ENCODE results near the gene RBFA. TPM values are rescaled to one million over a fixed set of nuclear protein-coding genes. Genes with fewer than 3 reads are reported as not detected.
"Not testable (repeated sequence)": the region's sequence is repeated elsewhere in the genome, so short reads cannot be mapped to it uniquely, and the experiment has no call there.

Gene RBFA
- total and polyA plus RNA-seq, 4 donors: 29.2 to 43.4 (median 32.2) TPM

GRCh38 chr18:79999701-80000100 is 34.5 kb upstream of the RBFA start:
- H3K27ac ChIP-seq (ENCODE audit: low read depth, low read length); H3K27me3 ChIP-seq (ENCODE audit: control insufficient read depth, insufficient read depth, low read length); H3K4me3 ChIP-seq (ENCODE audit: low read depth, low read length); H3K9me3 ChIP-seq (ENCODE audit: control insufficient read depth, insufficient read depth, low read length); H3K4me1 ChIP-seq (ENCODE audit: control insufficient read depth, insufficient read depth, low read length); H3K36me3 ChIP-seq (ENCODE audit: control insufficient read depth, insufficient read depth, low read length); DNase-seq (ENCODE audit: low read depth in 4 of 6, low spot score in 6 of 6): not testable (repeated sequence)
- no CpG with 5 or more reads among the region's 2 CpGs for WGBS (ENCODE audit: insufficient coverage)

- H3K4me3 ChIP-seq (ENCODE audit: low read depth, low read length): no peak overlapping the region
- H3K27me3 ChIP-seq (ENCODE audit: control insufficient read depth, insufficient read depth, low read length): no peaks in the 10 kb centered on the region
- no peak for DNase-seq (ENCODE audit: low read depth in 4 of 6, low spot score in 6 of 6)
- H3K36me3 ChIP-seq (ENCODE audit: control insufficient read depth, insufficient read depth, low read length): no peaks in the 10 kb centered on the region
- WGBS (ENCODE audit: insufficient coverage): 96% methylated on average over 3 of the region's 3 CpGs
- H3K9me3 ChIP-seq (ENCODE audit: control insufficient read depth, insufficient read depth, low read length): peaks cover 3% of the 10 kb centered on the region
- H3K27ac ChIP-seq (ENCODE audit: low read depth, low read length): no peak overlapping the region
- no peaks in the 10 kb centered on the region for H3K4me1 ChIP-seq (ENCODE audit: control insufficient read depth, insufficient read depth, low read length)
These were observed 33.4 kb upstream of the RBFA start for GRCh38 chr18:80000877-80001276.

GRCh38 chr18:80002468-80002867 is 31.8 kb upstream of the RBFA start:
- H3K27me3 ChIP-seq (ENCODE audit: control insufficient read depth, insufficient read depth, low read length): no peaks in the 10 kb centered on the region
- H3K9me3 ChIP-seq (ENCODE audit: control insufficient read depth, insufficient read depth, low read length): peaks cover 3% of the 10 kb centered on the region
- no peak overlapping the region for H3K27ac ChIP-seq (ENCODE audit: low read depth, low read length)
- WGBS (ENCODE audit: insufficient coverage): 97% methylated on average over 4 of the region's 5 CpGs
- no peaks in the 10 kb centered on the region for H3K4me1 ChIP-seq (ENCODE audit: control insufficient read depth, insufficient read depth, low read length)
- no peaks in the 10 kb centered on the region for H3K36me3 ChIP-seq (ENCODE audit: control insufficient read depth, insufficient read depth, low read length)
- no peak overlapping the region for H3K4me3 ChIP-seq (ENCODE audit: low read depth, low read length)
- DNase-seq (ENCODE audit: low read depth in 4 of 6, low spot score in 6 of 6): no peak

GRCh38 chr18:80004600-80005342 is 29.5 kb upstream of the RBFA start:
- Histone ChIP-seq H3K36me3 (ENCODE audit: control insufficient read depth, insufficient read depth, low read length) (no peaks in the 10 kb centered on the region), H3K27ac (ENCODE audit: low read depth, low read length) (no peak overlapping the region), H3K4me1 (ENCODE audit: control insufficient read depth, insufficient read depth, low read length) (no peaks in the 10 kb centered on the region), H3K4me3 (ENCODE audit: low read depth, low read length) (no peak overlapping the region), H3K27me3 (ENCODE audit: control insufficient read depth, insufficient read depth, low read length) (no peaks in the 10 kb centered on the region), H3K9me3 (ENCODE audit: control insufficient read depth, insufficient read depth, low read length) (peaks cover 5% of the 10 kb centered on the region)
- no peak for DNase-seq (ENCODE audit: low read depth in 4 of 6, low spot score in 6 of 6)
- 83% methylated on average over 10 of the region's 12 CpGs for WGBS (ENCODE audit: insufficient coverage)

- Histone ChIP-seq H3K27ac (ENCODE audit: low read depth, low read length) (no peak overlapping the region), H3K4me3 (ENCODE audit: low read depth, low read length) (no peak overlapping the region), H3K9me3 (ENCODE audit: control insufficient read depth, insufficient read depth, low read length) (peaks cover 2% of the 10 kb centered on the region), H3K36me3 (ENCODE audit: control insufficient read depth, insufficient read depth, low read length) (no peaks in the 10 kb centered on the region), H3K4me1 (ENCODE audit: control insufficient read depth, insufficient read depth, low read length) (no peaks in the 10 kb centered on the region), H3K27me3 (ENCODE audit: control insufficient read depth, insufficient read depth, low read length) (no peaks in the 10 kb centered on the region)
- DNase-seq (ENCODE audit: low read depth in 4 of 6, low spot score in 6 of 6): peak in 1 of 6 donors; percentile 39
- no CpG with 5 or more reads among the region's 7 CpGs for WGBS (ENCODE audit: insufficient coverage)
These were observed 27.5 kb upstream of the RBFA start for GRCh38 chr18:80006724-80007123.

GRCh38 chr18:80009661-80010550 is 24.3 kb upstream of the RBFA start:
- Histone ChIP-seq H3K36me3 (ENCODE audit: control insufficient read depth, insufficient read depth, low read length) (peaks cover 2% of the 10 kb centered on the region), H3K4me3 (ENCODE audit: low read depth, low read length) (no peak overlapping the region), H3K4me1 (ENCODE audit: control insufficient read depth, insufficient read depth, low read length) (no peaks in the 10 kb centered on the region), H3K27ac (ENCODE audit: low read depth, low read length) (no peak overlapping the region), H3K9me3 (ENCODE audit: control insufficient read depth, insufficient read depth, low read length) (peaks cover 6% of the 10 kb centered on the region), H3K27me3 (ENCODE audit: control insufficient read depth, insufficient read depth, low read length) (no peaks in the 10 kb centered on the region)
- DNase-seq (ENCODE audit: low read depth in 4 of 6, low spot score in 6 of 6): no peak
- WGBS (ENCODE audit: insufficient coverage): 94% methylated on average over 9 of the region's 16 CpGs

- WGBS (ENCODE audit: insufficient coverage): 83% methylated on average over 1 of the region's 5 CpGs
- Histone ChIP-seq H3K27ac (ENCODE audit: low read depth, low read length) (no peak overlapping the region), H3K4me1 (ENCODE audit: control insufficient read depth, insufficient read depth, low read length) (no peaks in the 10 kb centered on the region), H3K36me3 (ENCODE audit: control insufficient read depth, insufficient read depth, low read length) (peaks cover 2% of the 10 kb centered on the region), H3K9me3 (ENCODE audit: control insufficient read depth, insufficient read depth, low read length) (peaks cover 7% of the 10 kb centered on the region), H3K4me3 (ENCODE audit: low read depth, low read length) (no peak overlapping the region), H3K27me3 (ENCODE audit: control insufficient read depth, insufficient read depth, low read length) (no peaks in the 10 kb centered on the region)
- DNase-seq (ENCODE audit: low read depth in 4 of 6, low spot score in 6 of 6): no peak
These were observed 23.7 kb upstream of the RBFA start for GRCh38 chr18:80010551-80010906.

GRCh38 chr18:80011496-80012137 is 22.6 kb upstream of the RBFA start:
- 71% methylated on average over 1 of the region's 14 CpGs for WGBS (ENCODE audit: insufficient coverage)
- not testable (repeated sequence) for H3K36me3 ChIP-seq (ENCODE audit: control insufficient read depth, insufficient read depth, low read length)

GRCh38 chr18:80012714-80013113 is 21.5 kb upstream of the RBFA start:
- WGBS (ENCODE audit: insufficient coverage): 100% methylated on average over 19 of the region's 20 CpGs
- no peaks in the 10 kb centered on the region for H3K4me1 ChIP-seq (ENCODE audit: control insufficient read depth, insufficient read depth, low read length)
- peaks cover 7% of the 10 kb centered on the region for H3K9me3 ChIP-seq (ENCODE audit: control insufficient read depth, insufficient read depth, low read length)
- H3K27me3 ChIP-seq (ENCODE audit: control insufficient read depth, insufficient read depth, low read length): no peaks in the 10 kb centered on the region
- no peak overlapping the region for H3K4me3 ChIP-seq (ENCODE audit: low read depth, low read length)
- DNase-seq (ENCODE audit: low read depth in 4 of 6, low spot score in 6 of 6): no peak
- no peak overlapping the region for H3K27ac ChIP-seq (ENCODE audit: low read depth, low read length)
- H3K36me3 ChIP-seq (ENCODE audit: control insufficient read depth, insufficient read depth, low read length): peaks cover 2% of the 10 kb centered on the region

More at GRCh38 chr18:80011496-80012137, 22.6 kb upstream of the RBFA start:
- not testable (repeated sequence) for H3K27me3 ChIP-seq (ENCODE audit: control insufficient read depth, insufficient read depth, low read length); H3K9me3 ChIP-seq (ENCODE audit: control insufficient read depth, insufficient read depth, low read length); H3K4me3 ChIP-seq (ENCODE audit: low read depth, low read length); DNase-seq (ENCODE audit: low read depth in 4 of 6, low spot score in 6 of 6); H3K4me1 ChIP-seq (ENCODE audit: control insufficient read depth, insufficient read depth, low read length); H3K27ac ChIP-seq (ENCODE audit: low read depth, low read length)

Measured in spinal cord (tissue), 10 donors.